Activated naive CD4-positive, alpha-beta T cell treated with anti-CD3 and anti-CD28 coated beads, Interleukin-2, amount 50 U/mL, for 16 hours (primary cell): ENCODE measurements around the gene SASH1.
A peak's percentile ranks its signal among the peaks of the same experiment; 100 is the strongest.

Source experiments
- DNase-seq: peaks from one replicate; pipeline ENCODE4 v3.0.0-alpha.2; 2020

The SASH1 gene

GRCh38 chr6:148342350-148343046 is at the start of gene SASH1:
SASH1 (plus strand) TSS chr6:148342838; CDS start chr6:148343068, 230 bp downstream.
- peak; percentile 11 for DNase-seq

GRCh38 chr6:148293181-148293995 is 49.2 kb upstream of the SASH1 start:
- DNase-seq: no peak

- DNase-seq: no peak
Observed at GRCh38 chr6:148294059-148294458, 48.6 kb upstream of the SASH1 start.

- DNase-seq: no peak
Observed at GRCh38 chr6:148295261-148295887, 47.3 kb upstream of the SASH1 start.

- DNase-seq: no peak
Observed at GRCh38 chr6:148296771-148297170, 45.9 kb upstream of the SASH1 start.

GRCh38 chr6:148298683-148299082 is 44.0 kb upstream of the SASH1 start:
- no peak for DNase-seq

- no peak for DNase-seq
Observed at GRCh38 chr6:148303616-148304015, 39.0 kb upstream of the SASH1 start.

- no peak for DNase-seq
Observed at GRCh38 chr6:148304976-148305375, 37.7 kb upstream of the SASH1 start.

- no peak for DNase-seq
Observed at GRCh38 chr6:148306286-148306685, 36.4 kb upstream of the SASH1 start.

GRCh38 chr6:148307405-148307804 is 35.2 kb upstream of the SASH1 start:
- no peak for DNase-seq

GRCh38 chr6:148309301-148309700 is 33.3 kb upstream of the SASH1 start:
- DNase-seq: no peak

- no peak for DNase-seq
Observed at GRCh38 chr6:148311966-148312669, 30.5 kb upstream of the SASH1 start.

- DNase-seq: no peak
Observed at GRCh38 chr6:148313488-148313887, 29.1 kb upstream of the SASH1 start.

- DNase-seq: no peak
Observed at GRCh38 chr6:148316308-148316707, 26.3 kb upstream of the SASH1 start.

GRCh38 chr6:148317051-148317450 is 25.6 kb upstream of the SASH1 start:
- DNase-seq: no peak

GRCh38 chr6:148317739-148318138 is 24.9 kb upstream of the SASH1 start:
- no peak for DNase-seq

- DNase-seq: no peak
Observed at GRCh38 chr6:148322704-148323103, 19.9 kb upstream of the SASH1 start.

- no peak for DNase-seq
Observed at GRCh38 chr6:148323344-148323743, 19.3 kb upstream of the SASH1 start.

GRCh38 chr6:148324297-148324985 is 18.2 kb upstream of the SASH1 start:
- DNase-seq: no peak

- no peak for DNase-seq
Observed at GRCh38 chr6:148325316-148326068, 17.1 kb upstream of the SASH1 start.

GRCh38 chr6:148328876-148329555 is 13.6 kb upstream of the SASH1 start:
- DNase-seq: no peak
